HG02885 (cell line): ENCODE measurements around the gene FAM149B1.

Experiments used
- ATAC-seq: cut with Tn5 transposase; IDR thresholded peaks from one replicate; pipeline ENCODE4 v1.9.1; 2021; ENCODE audit warnings: mild to moderate bottlenecking; ENCODE audit not compliant: unreplicated experiment, poor library complexity

Gene FAM149B1

GRCh38 chr10:73262880-73263555 is 95.1 kb downstream of the FAM149B1 start:
- no peak for ATAC-seq

GRCh38 chr10:73263693-73264347 is 95.9 kb downstream of the FAM149B1 start:
- no peak for ATAC-seq

GRCh38 chr10:73264423-73264822 is 96.5 kb downstream of the FAM149B1 start:
- ATAC-seq = no peak

GRCh38 chr10:73281097-73281496 is 113.2 kb downstream of the FAM149B1 start:
- ATAC-seq = no peak

GRCh38 chr10:73287441-73287840 is 119.5 kb downstream of the FAM149B1 start:
- no peak for ATAC-seq

- ATAC-seq = no peak
Measured at GRCh38 chr10:73289958-73290357, 122.0 kb downstream of the FAM149B1 start.

GRCh38 chr10:73293461-73293860 is 125.5 kb downstream of the FAM149B1 start:
- ATAC-seq = no peak
